ENCODE data around the gene AXIN2.

Gene AXIN2

GRCh38 chr17:65560628-65561451 lies 608 bp downstream of the AXIN2 start:
- peak overlapping the region; percentile 43 for H3K4me3 ChIP-seq (replicated peaks; ENCODE audit: insufficient read depth, low read length)
- H3K27me3 ChIP-seq (ENCODE audit: insufficient read depth, poor library complexity, severe bottlenecking): peaks cover 40% of the 10 kb centered on the region
- DNase-seq (ENCODE audit: low read depth in 1 of 2, low spot score in 1 of 2): peak in 1 of 2 experiments; percentile 48
- TF ChIP-seq GABPA (IDR thresholded peaks at IDR 0.05; ENCODE audit: low read depth) (no peak), CTCF (IDR thresholded peaks at IDR 0.05; ENCODE audit: insufficient read depth, low read length) (no peak), REST (IDR thresholded peaks at IDR 0.05; ENCODE audit: insufficient replicate concordance, low read depth) (no peak), POLR2AphosphoS5 (IDR thresholded peaks at IDR 0.05; ENCODE audit: low read depth) (no peak), SPI1 (IDR thresholded peaks at IDR 0.05; ENCODE audit: borderline replicate concordance, low read depth) (no peak)
- no peak overlapping the region for H3K27ac ChIP-seq (replicated peaks)

- peaks cover 41% of the 10 kb centered on the region for H3K27me3 ChIP-seq (ENCODE audit: insufficient read depth, poor library complexity, severe bottlenecking)
- no peak for DNase-seq (ENCODE audit: low read depth in 1 of 2, low spot score in 1 of 2)
- H3K27ac ChIP-seq (replicated peaks): no peak overlapping the region
- H3K4me3 ChIP-seq (replicated peaks; ENCODE audit: insufficient read depth, low read length): no peak overlapping the region; the same call in 1 of the 2 replicates
- TF ChIP-seq REST (IDR thresholded peaks at IDR 0.05; ENCODE audit: insufficient replicate concordance, low read depth) (no peak), SPI1 (IDR thresholded peaks at IDR 0.05; ENCODE audit: borderline replicate concordance, low read depth) (no peak), CTCF (IDR thresholded peaks at IDR 0.05; ENCODE audit: insufficient read depth, low read length) (no peak), GABPA (IDR thresholded peaks at IDR 0.05; ENCODE audit: low read depth) (no peak), POLR2AphosphoS5 (IDR thresholded peaks at IDR 0.05; ENCODE audit: low read depth) (no peak)
Measured at GRCh38 chr17:65559804-65560627, 1.4 kb downstream of the AXIN2 start.

- no peak overlapping the region for H3K27ac ChIP-seq (replicated peaks)
- peaks cover 41% of the 10 kb centered on the region for H3K27me3 ChIP-seq (ENCODE audit: insufficient read depth, poor library complexity, severe bottlenecking)
- no peak overlapping the region for H3K4me3 ChIP-seq (replicated peaks; ENCODE audit: insufficient read depth, low read length)
- TF ChIP-seq GABPA (IDR thresholded peaks at IDR 0.05; ENCODE audit: low read depth) (no peak), POLR2AphosphoS5 (IDR thresholded peaks at IDR 0.05; ENCODE audit: low read depth) (no peak), CTCF (IDR thresholded peaks at IDR 0.05; ENCODE audit: insufficient read depth, low read length) (no peak), REST (IDR thresholded peaks at IDR 0.05; ENCODE audit: insufficient replicate concordance, low read depth) (no peak), SPI1 (IDR thresholded peaks at IDR 0.05; ENCODE audit: borderline replicate concordance, low read depth) (no peak)
- DNase-seq (ENCODE audit: low read depth in 1 of 2, low spot score in 1 of 2): no peak
Measured at GRCh38 chr17:65559461-65559803, 2.0 kb downstream of the AXIN2 start.
